C4-2B (cell line): Measurements from ENCODE around the gene RPS6KA1.

Source experiments
- ZFX ChIP-seq: fragments of 450-650 bp; IDR thresholded peaks from 2 replicates; pipeline ENCODE4 v1.6.1; 2017
- TF ChIP-seq, protein P1 (sequence below): fragments of 450-650 bp; conservative IDR thresholded peaks from 2 replicates; pipeline ENCODE4 v1.5.1; 2017; ENCODE audit warnings: mild to moderate bottlenecking

DNA sequence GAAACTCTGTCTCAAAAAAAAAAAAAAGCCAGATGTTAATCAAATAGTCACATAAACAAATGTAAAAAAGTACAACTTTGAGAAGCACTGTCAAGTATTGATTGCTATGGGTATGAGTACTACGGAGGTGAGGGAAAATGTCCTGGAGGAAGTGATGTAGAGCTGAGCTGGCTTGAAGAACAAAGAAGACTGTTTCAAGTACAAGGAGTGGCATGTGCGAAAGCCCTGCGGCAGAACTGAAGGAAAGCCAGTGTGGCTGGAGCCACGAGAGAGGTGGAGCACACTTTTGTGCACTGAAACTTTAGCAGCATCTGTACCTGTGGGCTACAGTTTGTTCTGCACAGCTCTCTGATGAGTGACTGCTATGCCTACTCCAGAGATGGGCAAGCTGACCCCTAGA, 5.4 kb upstream of the RPS6KA1 start:
- TF ChIP-seq, protein P1, sequence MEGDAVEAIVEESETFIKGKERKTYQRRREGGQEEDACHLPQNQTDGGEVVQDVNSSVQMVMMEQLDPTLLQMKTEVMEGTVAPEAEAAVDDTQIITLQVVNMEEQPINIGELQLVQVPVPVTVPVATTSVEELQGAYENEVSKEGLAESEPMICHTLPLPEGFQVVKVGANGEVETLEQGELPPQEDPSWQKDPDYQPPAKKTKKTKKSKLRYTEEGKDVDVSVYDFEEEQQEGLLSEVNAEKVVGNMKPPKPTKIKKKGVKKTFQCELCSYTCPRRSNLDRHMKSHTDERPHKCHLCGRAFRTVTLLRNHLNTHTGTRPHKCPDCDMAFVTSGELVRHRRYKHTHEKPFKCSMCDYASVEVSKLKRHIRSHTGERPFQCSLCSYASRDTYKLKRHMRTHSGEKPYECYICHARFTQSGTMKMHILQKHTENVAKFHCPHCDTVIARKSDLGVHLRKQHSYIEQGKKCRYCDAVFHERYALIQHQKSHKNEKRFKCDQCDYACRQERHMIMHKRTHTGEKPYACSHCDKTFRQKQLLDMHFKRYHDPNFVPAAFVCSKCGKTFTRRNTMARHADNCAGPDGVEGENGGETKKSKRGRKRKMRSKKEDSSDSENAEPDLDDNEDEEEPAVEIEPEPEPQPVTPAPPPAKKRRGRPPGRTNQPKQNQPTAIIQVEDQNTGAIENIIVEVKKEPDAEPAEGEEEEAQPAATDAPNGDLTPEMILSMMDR, result no peak
- no peak for TF ChIP-seq ZFX
